ENCODE data around the gene PLET1.

PLET1 gene

GRCh38 chr11:112260490-112260889, at the start of gene PLET1:
TSS of gene PLET1 (minus strand) at chr11:112260860. CDS start at chr11:112260589, 271 bp downstream.
- no peak for DNase-seq (ENCODE audit: low read depth in 3 of 3)

- no peak for DNase-seq (ENCODE audit: low read depth in 3 of 3)
Observed at GRCh38 chr11:112310419-112310818, 49.8 kb upstream of the PLET1 start.

- no peak for DNase-seq (ENCODE audit: low read depth in 3 of 3)
Observed at GRCh38 chr11:112308651-112309050, 48.0 kb upstream of the PLET1 start.

- no peak for DNase-seq (ENCODE audit: low read depth in 3 of 3)
Observed at GRCh38 chr11:112307616-112308015, 47.0 kb upstream of the PLET1 start.

GRCh38 chr11:112306230-112306629, 45.6 kb upstream of the PLET1 start:
- DNase-seq (ENCODE audit: low read depth in 3 of 3), result no peak

- no peak for DNase-seq (ENCODE audit: low read depth in 3 of 3)
Observed at GRCh38 chr11:112304914-112305313, 44.3 kb upstream of the PLET1 start.

GRCh38 chr11:112303616-112304015, 43.0 kb upstream of the PLET1 start:
- no peak for DNase-seq (ENCODE audit: low read depth in 3 of 3)

GRCh38 chr11:112302226-112302868, 41.7 kb upstream of the PLET1 start:
- no peak for DNase-seq (ENCODE audit: low read depth in 3 of 3)

GRCh38 chr11:112300094-112300786, 39.6 kb upstream of the PLET1 start:
- DNase-seq (ENCODE audit: low read depth in 3 of 3), result no peak

- no peak for DNase-seq (ENCODE audit: low read depth in 3 of 3)
Observed at GRCh38 chr11:112298535-112298934, 37.9 kb upstream of the PLET1 start.

- DNase-seq (ENCODE audit: low read depth in 3 of 3), result peak in 1 of 3 experiments; percentile 31
Observed at GRCh38 chr11:112297248-112297866, 36.7 kb upstream of the PLET1 start.

- DNase-seq (ENCODE audit: low read depth in 3 of 3), result no peak
Observed at GRCh38 chr11:112296044-112296443, 35.4 kb upstream of the PLET1 start.

- no peak for DNase-seq (ENCODE audit: low read depth in 3 of 3)
Observed at GRCh38 chr11:112294688-112295340, 34.2 kb upstream of the PLET1 start.

- no peak for DNase-seq (ENCODE audit: low read depth in 3 of 3)
Observed at GRCh38 chr11:112293614-112294013, 33.0 kb upstream of the PLET1 start.

- no peak for DNase-seq (ENCODE audit: low read depth in 3 of 3)
Observed at GRCh38 chr11:112292785-112293407, 32.2 kb upstream of the PLET1 start.

- DNase-seq (ENCODE audit: low read depth in 3 of 3), result no peak
Observed at GRCh38 chr11:112292188-112292587, 31.5 kb upstream of the PLET1 start.

- DNase-seq (ENCODE audit: low read depth in 3 of 3), result no peak
Observed at GRCh38 chr11:112291191-112291590, 30.5 kb upstream of the PLET1 start.

GRCh38 chr11:112290493-112290850, 29.8 kb upstream of the PLET1 start:
- DNase-seq (ENCODE audit: low read depth in 3 of 3), result no peak

GRCh38 chr11:112289588-112290492, 29.2 kb upstream of the PLET1 start:
- peak; percentile 64 to 86 (median 77) for DNase-seq (ENCODE audit: low read depth in 3 of 3)

GRCh38 chr11:112288021-112288420, 27.4 kb upstream of the PLET1 start:
- DNase-seq (ENCODE audit: low read depth in 3 of 3), result no peak

GRCh38 chr11:112285841-112286311, 25.2 kb upstream of the PLET1 start:
- DNase-seq (ENCODE audit: low read depth in 3 of 3), result no peak
